Activated CD8-positive, alpha-beta memory T cell treated with anti-CD3 and anti-CD28 coated beads for 36 hours (primary cell): ENCODE measurements around the gene CDC123. TPM values are rescaled to one million over a fixed set of nuclear protein-coding genes. Genes with fewer than 3 reads are reported as not detected.
"Not testable (repeated sequence)": the region's sequence is repeated elsewhere in the genome, so short reads cannot be mapped to it uniquely, and the experiment has no call there.

Experiments
- CTCF ChIA-PET: fragments of 350-600 bp; sonication (Branson Sonifier 250); formaldehyde crosslinking; loops from one replicate; lab custom pipeline; 2021; ENCODE audit warnings: antibody characterized with exemption; lab: Charles Lee
- POLR2A ChIA-PET: fragments of 350-600 bp; sonication (Branson Sonifier 250); formaldehyde crosslinking; loops from one replicate; lab custom pipeline; 2021; ENCODE audit warnings: antibody characterized with exemption; lab: Charles Lee
- total RNA-seq, 2 experiments: library from RNA; stranded (reverse); gene quantifications; one replicate each; pipeline ENCODE4 v1.2.3, GENCODE V29; 2021

Gene CDC123
- total RNA-seq, 2 experiments from 2014 or later: 165 to 183 TPM

DNA sequence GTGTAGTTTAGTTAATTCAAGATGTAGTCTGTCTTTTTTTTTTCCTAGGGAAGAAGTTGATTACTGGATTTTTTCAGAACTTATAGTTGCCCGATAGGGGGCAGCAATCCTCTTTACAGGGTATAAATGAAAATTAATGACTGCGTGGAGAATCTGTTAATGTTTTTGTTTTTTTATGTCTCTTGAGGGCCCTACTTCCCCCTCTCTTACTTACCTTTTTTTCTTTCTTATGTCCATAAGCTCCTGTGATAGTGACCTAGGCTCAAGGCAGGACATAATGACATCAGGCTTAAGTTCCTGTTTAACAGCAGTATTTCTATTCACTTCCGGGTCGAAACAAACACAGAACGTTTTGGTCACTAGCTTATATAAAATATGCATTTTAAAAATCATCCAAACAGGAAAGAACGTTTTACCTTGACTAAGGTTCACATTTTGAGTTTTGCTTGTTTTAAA is 18.8 kb downstream of the CDC123 start:
- CTCF ChIA-PET: interaction anchor here (0.9 to 2.0 kb wide), 12 partner anchors 9 to 687 kb away, joined by 3 to 10 read pairs (median 4); no protein-coding TSS in a partner anchor
- POLR2A ChIA-PET: interaction anchor here (0.7 kb wide), 1 partner anchor 20 kb away, joined by 3 read pairs; no protein-coding TSS in a partner anchor

GRCh38 chr10:12218991-12219390 is 23.0 kb downstream of the CDC123 start:
- CTCF ChIA-PET: no interaction called here
- POLR2A ChIA-PET: no interaction called here

DNA sequence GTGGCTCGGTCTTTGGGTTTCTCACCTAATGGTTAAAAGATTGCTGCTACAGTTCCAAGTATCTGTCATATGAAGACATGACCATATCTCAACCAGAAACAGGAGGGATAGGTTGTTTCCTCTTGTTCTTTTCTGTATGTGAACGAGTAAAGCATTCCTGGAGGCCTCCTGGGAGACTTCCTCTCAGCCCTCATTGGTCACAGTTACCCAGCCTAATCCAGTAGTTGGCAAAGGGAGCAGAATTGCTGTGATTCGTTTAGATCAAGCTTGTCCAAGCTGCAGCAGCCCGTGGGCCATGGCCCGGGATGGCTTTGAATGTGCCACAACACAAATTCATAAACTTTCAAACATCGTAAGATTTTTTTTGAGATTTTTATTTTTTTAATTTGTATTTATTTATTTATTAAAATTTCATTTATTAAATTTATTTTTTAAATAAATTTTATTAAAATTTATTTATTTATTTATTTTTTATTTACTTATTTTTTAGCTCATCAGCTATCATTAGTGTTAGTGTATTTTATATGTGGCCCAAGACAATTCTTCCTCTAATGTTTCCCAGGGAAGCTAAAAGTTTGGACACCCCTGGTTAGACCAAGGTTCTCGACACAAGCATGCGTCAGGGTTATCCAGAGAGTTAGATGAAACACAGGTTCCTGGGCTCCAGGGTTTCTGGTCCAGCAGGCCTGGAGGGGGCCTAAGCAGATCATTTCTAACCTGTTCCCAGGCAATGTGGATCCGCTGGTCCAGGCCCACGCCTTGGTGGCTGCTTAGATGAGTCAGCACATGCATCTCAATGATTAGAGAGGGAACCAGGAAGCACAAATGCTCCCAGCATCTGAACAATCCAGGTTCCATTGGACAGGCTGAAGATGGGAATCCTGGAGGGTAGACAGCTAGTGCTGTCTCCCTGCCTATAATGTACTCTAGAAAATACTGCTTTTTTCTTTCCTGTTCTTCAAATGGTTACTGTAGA is 25.6 kb downstream of the CDC123 start:
- CTCF ChIA-PET: no interaction called here
- POLR2A ChIA-PET: no interaction called here

- ChIA-PET POLR2A (interaction anchor here (0.7 kb wide), 1 partner anchor 390 kb away, joined by 3 read pairs; no protein-coding TSS in a partner anchor), CTCF (no interaction called here)
Observed at GRCh38 chr10:12225444-12225843, 29.5 kb downstream of the CDC123 start.

DNA sequence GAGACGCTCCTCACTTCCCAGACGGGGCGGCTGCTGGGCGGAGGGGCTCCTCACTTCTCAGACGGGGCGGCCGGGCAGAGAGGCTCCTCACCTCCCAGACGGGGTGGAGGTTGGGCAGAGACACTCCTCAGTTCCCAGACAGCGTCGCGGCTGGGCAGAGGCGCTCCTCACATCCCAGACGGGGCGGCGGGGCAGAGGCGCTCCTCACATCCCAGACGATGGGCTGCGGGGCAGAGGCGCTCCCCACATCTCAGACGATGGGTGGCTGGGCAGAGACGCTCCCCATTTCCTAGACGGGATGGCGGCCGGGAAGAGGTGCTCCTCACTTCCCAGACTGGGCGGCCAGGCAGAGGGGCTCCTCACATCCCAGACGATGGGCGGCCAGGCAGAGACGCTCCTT is 30.4 kb downstream of the CDC123 start:
- CTCF ChIA-PET, POLR2A ChIA-PET: not testable (repeated sequence)

- POLR2A ChIA-PET: no interaction called here
- CTCF ChIA-PET: no interaction called here
Observed at GRCh38 chr10:12228851-12229250, 32.9 kb downstream of the CDC123 start.

GRCh38 chr10:12234687-12235086 is 38.7 kb downstream of the CDC123 start:
- POLR2A ChIA-PET, CTCF ChIA-PET: not testable (repeated sequence)

DNA sequence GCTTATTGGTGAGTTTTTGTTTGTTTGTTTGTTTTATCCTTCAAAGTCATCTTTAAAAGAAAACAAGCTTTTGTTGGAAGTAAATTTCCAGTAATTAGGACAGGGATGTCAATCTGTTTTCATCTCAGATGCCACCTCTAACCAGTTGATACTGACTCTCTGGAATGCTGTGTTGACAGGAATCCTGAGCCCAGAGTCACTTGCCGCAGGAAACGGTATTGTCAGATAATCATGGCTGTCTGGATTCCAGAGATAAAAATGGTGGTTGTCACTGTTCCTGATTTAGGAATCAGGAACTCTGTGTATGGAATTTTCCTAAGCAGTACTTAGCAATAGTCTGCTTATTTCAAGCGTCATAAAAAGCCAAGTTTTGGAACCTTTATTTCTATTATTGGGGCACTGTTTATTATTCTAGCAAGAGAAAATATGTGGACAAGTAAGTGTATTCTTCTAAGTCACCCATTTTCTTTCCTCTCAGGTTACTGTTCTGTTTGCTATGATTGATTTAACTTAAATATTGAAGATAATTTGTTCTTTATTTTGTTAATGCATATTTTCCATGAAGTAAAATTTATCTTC is 39.2 kb downstream of the CDC123 start:
- POLR2A ChIA-PET: no interaction called here
- CTCF ChIA-PET: no interaction called here

- ChIA-PET CTCF (no interaction called here), POLR2A (no interaction called here)
Observed at GRCh38 chr10:12235796-12236195, 39.8 kb downstream of the CDC123 start.

DNA sequence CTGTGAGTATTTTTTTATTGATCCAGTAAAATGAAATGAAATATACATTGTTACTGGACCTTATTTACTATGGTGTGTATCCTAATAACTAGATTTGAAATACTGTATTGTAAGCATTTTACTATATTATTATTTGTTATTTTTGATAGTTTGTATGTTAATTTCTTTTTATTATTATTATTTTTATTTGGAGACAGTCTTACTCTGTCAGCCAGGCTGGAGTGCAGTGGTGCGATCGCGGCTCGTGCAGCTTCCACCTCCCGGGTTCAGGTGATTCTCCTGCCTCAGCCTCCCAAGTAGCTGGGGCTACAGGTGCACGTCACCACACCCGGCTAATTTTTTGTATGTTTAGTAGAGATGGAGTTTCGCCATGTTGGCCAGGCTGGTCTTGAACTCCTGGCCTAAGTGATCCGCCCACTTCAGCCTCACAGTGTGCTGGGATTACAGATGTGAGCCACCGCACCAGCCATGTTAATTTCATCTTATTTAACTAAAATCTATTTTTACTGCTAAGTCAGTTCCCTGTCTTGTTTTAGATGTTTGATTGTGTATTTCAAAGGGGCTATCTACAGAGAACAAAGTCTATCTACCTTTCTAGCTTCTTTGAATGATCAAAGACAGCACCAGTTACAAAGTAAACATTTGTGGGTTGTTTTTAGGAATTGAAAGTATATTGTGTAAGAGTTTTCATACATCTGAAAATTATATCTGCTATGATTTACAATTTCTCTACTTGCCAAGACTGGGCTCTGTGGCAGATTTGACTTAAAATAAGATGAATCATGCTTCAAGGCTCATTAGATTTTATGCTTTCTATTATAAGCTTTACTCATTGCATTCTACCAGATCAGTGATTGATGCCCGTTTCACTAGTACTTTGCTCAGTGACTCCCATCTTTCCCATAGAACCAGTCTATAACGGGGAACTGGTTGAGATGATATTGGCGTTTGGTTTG is 41.6 kb downstream of the CDC123 start:
- ChIA-PET POLR2A (no interaction called here), CTCF (no interaction called here)

GRCh38 chr10:12238821-12239220 is 42.8 kb downstream of the CDC123 start:
- ChIA-PET CTCF (interaction anchor here (1.4 kb wide), 1 partner anchor 11 kb away, joined by 4 read pairs; no protein-coding TSS in a partner anchor), POLR2A (no interaction called here)

DNA sequence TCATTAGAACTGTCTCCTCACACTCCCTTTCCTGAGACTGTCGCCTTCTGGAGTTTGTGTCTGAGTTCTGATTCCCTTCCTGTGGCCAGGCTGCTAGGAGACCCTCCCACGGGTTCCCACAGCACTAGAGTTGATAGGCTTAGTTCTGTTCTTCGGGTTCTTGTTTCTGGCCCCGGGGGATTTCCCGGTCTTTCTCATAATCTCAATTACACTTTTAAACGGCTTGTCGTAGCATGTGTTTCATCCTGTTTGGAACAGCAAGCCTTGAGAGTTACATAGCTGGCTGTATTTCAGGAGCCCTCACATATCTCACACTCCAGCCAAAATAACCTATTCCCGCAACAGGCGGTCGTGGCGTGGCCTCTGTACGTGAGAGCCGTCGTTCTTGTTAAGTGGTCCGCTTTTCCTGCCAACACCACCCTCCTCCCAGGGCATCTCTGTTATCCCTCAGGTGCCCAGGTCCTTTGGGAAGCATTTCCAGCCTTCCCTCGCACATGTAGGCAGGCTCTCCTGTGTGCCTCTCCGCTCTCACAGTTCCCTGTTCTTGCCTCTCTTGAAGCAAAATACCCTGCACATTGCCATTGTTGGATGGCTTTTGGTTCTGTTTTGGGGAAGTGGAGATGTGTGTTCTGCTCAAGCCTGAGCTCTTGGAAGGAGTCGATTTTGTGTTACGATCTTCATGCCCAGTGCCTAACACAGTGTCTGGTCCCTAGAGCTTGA is 46.0 kb downstream of the CDC123 start:
- ChIA-PET POLR2A (no interaction called here), CTCF (no interaction called here)

DNA sequence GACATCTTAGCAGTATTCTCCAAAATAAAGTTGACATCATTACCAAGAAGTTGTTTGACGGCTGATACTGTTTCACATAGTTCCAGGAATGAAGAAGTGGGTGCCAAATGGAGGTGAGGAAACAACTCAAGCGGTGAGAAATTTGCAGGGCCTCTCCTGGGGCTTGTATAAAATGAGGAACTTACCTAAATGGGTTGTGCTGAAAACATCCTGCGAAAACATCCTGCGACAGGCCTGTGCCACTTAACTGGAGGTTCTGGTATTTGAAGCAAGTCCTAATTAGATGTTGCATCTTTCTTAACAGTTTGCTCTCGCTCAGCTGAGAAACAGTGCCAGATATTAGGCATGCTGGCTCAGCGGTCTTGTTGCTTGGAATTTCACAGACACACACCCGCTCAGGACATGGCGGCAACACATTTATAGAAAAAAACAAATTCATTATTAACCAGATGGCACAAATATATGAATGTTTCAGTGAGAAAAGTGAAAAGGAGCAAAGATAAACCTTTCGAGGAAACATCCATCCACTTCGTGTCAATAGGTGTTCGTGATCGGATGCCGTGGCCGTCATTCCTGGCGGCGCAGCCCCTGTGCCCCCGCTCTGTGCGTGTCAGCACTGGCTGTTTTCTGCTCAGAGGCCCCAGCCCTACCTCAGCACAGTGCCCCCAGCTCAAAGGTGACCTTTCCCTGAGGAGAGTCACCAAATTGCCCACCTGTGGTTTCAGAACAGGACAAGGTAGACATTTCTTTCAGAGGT is 48.1 kb downstream of the CDC123 start:
- ChIA-PET POLR2A (interaction anchor here (0.7 kb wide), 1 partner anchor 358 kb away, joined by 4 read pairs; no protein-coding TSS in a partner anchor), CTCF (interaction anchor here (0.7 kb wide), 1 partner anchor 8 kb away, joined by 3 read pairs; no protein-coding TSS in a partner anchor)

GRCh38 chr10:12250181-12250580 is 54.2 kb downstream of the CDC123 start:
- CTCF ChIA-PET: no interaction called here

GRCh38 chr10:12250702-12251101 is 54.7 kb downstream of the CDC123 start:
- POLR2A ChIA-PET, CTCF ChIA-PET: not testable (repeated sequence)

More at GRCh38 chr10:12250181-12250580, 54.2 kb downstream of the CDC123 start:
- POLR2A ChIA-PET: no interaction called here

- POLR2A ChIA-PET: no interaction called here
- CTCF ChIA-PET: no interaction called here
Observed at GRCh38 chr10:12251581-12251980, 55.6 kb downstream of the CDC123 start.

GRCh38 chr10:12252882-12253546 is 57.0 kb downstream of the CDC123 start:
- POLR2A ChIA-PET: no interaction called here
- CTCF ChIA-PET: no interaction called here
